Astrocyte of the spinal cord (primary cell): Measurements from ENCODE around the gene SYNJ2.

Experiments used
- DNase-seq: peaks from one replicate; pipeline ENCODE4 v3.0.0; 2011; ENCODE audit warnings: low read depth, low spot score
- H3K4me3 ChIP-seq: 2 replicates; pipeline ENCODE4 v1.5.1; 2011; ENCODE audit warnings: low read depth, mild to moderate bottlenecking, low read length, moderate library complexity
- in situ Hi-C: cut with HindIII; loops from 2 replicates; pipeline ENCODE4 v1.10.0; 2017; ENCODE audit warnings: low sequenced_read_pairs
- TF ChIP-seq, protein P1 (sequence below): IDR thresholded peaks from 2 replicates; pipeline ENCODE4 v1.5.1; 2012; ENCODE audit warnings: low read depth, mild to moderate bottlenecking, low read length, inconsistent platforms

SYNJ2 gene

GRCh38 chr6:158043008-158043407, 61.3 kb downstream of the SYNJ2 start:
- DNase-seq = no peak
- in situ Hi-C loops = no loop called here
- TF ChIP-seq, protein P1, sequence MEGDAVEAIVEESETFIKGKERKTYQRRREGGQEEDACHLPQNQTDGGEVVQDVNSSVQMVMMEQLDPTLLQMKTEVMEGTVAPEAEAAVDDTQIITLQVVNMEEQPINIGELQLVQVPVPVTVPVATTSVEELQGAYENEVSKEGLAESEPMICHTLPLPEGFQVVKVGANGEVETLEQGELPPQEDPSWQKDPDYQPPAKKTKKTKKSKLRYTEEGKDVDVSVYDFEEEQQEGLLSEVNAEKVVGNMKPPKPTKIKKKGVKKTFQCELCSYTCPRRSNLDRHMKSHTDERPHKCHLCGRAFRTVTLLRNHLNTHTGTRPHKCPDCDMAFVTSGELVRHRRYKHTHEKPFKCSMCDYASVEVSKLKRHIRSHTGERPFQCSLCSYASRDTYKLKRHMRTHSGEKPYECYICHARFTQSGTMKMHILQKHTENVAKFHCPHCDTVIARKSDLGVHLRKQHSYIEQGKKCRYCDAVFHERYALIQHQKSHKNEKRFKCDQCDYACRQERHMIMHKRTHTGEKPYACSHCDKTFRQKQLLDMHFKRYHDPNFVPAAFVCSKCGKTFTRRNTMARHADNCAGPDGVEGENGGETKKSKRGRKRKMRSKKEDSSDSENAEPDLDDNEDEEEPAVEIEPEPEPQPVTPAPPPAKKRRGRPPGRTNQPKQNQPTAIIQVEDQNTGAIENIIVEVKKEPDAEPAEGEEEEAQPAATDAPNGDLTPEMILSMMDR = no peak
- no peak overlapping the region for H3K4me3 ChIP-seq

GRCh38 chr6:158043586-158044524, 62.2 kb downstream of the SYNJ2 start:
- DNase-seq = no peak
- H3K4me3 ChIP-seq = no peak overlapping the region
- TF ChIP-seq, protein P1 = no peak
- in situ Hi-C loops = no loop called here

DNA sequence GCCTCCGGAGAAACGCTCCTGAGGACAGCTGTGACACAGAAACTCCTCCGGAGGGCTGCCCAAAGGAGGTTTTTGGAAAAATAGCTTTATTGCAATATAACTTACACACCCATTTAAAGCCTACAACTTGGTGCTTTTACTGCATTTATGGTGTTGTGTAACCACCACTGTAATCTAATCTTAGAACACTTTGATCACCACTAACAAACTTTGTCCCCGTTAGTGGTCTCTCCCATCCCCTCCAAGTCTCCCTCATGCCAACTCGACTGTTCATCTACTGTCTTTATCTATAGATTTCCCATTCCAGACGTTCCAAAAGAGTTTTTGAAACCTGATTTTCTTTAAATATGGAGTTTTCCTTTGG, 62.8 kb downstream of the SYNJ2 start:
- H3K4me3 ChIP-seq = no peak overlapping the region
- in situ Hi-C loops = no loop called here
- no peak for DNase-seq
- TF ChIP-seq, protein P1 = no peak

DNA sequence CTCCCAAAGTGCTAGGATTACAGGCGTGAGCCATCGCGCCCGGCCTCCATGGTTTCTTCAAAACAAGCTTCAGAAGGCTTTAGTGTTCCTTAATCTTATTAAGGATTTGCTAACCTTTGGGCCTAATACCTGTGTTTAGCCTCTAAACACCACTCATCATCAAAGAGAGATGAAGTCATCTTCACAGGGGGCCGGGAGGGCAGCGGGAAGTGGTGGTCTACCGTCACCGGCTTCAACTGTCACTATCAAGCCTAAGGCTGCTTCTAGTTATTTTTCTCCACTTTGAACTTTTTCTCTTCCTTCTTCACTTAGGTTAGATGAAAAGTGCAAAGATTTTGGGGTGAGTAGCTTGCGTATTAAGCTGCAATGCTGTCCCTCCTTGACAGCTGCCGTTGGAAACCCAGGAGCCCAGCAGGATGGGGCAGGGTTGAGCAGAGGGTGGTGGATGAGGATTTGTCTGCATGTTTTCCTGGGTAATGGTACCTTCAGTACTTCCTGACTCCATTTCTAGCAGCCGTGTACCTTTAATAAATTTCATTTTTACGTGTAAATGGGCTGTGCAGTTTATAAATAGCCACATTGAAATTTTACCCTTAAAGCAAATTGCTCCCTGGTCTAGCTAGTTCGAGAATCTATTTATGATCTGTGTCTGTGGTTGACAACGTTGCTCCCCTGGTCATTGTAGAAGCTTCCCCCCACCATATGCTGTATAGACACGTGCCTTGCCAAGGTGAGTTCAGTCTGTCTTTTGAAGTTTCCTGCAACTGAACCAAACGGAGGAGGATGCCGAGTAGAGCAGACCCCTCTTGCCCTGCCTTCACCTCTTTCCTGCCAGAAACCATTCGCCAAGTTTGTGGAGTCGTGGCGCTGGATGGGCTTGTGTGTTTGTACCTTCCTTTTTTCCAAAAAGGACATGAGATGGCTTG, 64.8 kb downstream of the SYNJ2 start:
- H3K4me3 ChIP-seq = no peak overlapping the region
- in situ Hi-C loops = no loop called here
- TF ChIP-seq, protein P1 = no peak
- DNase-seq = no peak

DNA sequence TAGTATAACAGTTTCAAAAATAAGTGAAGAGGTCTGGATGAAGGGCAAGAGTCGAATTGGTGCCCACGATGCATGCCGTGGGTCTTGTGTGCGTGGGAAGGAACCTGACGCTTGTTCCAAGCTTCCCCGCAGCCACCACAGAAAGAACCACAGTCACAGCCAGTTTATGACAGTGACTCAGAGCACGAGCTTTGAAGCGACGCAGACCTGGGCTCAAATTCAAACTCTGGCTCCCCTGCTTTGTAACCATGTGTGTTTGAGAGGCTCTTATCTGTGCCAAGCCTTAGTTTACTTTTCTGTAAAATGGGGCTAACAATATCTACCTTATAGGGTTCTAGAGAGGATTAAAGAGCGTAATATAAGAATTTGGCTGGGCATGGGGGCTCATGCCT, 65.5 kb downstream of the SYNJ2 start:
- no peak overlapping the region for H3K4me3 ChIP-seq
- in situ Hi-C loops = no loop called here
- DNase-seq = peak; percentile 75
- TF ChIP-seq, protein P1 = no peak

DNA sequence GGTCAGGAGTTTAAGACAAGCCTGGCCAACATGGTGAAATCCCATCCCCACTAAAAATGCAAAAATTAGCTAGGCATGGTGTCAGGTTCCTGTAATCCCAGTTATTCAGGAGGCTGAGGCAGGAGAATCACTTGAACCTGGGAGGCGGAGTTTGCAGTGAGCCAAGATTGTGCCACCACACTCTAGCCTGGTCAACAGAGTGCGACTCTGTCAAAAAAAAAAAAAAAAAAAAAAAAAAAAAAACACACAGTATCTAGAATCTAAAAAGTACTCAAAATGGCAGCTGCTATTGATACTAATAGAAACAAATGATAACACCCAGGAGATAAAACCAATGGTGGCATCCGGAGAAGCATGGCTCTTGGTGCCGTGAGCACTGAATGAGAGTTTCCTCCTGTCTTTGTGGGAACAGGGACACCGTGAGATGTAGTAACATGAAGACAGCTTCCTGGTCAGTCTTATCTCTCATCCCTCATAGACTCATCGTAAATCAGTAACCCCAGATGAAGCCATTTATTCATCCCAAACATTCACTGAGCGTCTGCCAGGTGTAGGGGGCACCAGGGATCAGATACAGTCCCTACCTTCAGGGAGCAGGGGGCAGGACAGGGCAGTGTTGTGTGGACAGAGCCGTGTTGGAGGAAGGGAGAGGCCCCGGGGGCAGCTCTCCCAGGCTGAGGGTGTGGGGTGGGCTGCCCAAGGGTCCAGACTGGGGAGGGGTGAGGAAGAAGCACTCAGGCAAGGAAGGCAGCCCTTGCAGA, 66.1 kb downstream of the SYNJ2 start:
- no peak overlapping the region for H3K4me3 ChIP-seq
- no peak for DNase-seq
- TF ChIP-seq, protein P1 = no peak
- in situ Hi-C loops = no loop called here
